NCI-H2196 treated with DMSO at 0.1 percent for 48 hours (cell line): ENCODE measurements around the gene SCN2B.

ENCODE experiments used
- DNase-seq: peaks from one replicate; lab custom pipeline; 2025; ENCODE audit not compliant: unreplicated experiment; lab: John Stamatoyannopoulos, UW

SCN2B gene

GRCh38 chr11:118175993-118176777, at the start of gene SCN2B:
Gene SCN2B, minus strand, starts transcription at chr11:118176639. Its CDS starts 208 bp downstream, at chr11:118176431.
- DNase-seq = no peak

- no peak for DNase-seq
Measured at GRCh38 chr11:118224511-118225188, 48.2 kb upstream of the SCN2B start, which contains the start of gene JAML. Gene JAML, minus strand, starts transcription at chr11:118225011. Its CDS starts 10,145 bp downstream, at chr11:118214866.

- DNase-seq = no peak
Measured at GRCh38 chr11:118223992-118224391, 47.6 kb upstream of the SCN2B start.

- no peak for DNase-seq
Measured at GRCh38 chr11:118223570-118223969, 47.1 kb upstream of the SCN2B start.

- DNase-seq = no peak
Measured at GRCh38 chr11:118222437-118222836, 46.0 kb upstream of the SCN2B start.

- DNase-seq = no peak
Measured at GRCh38 chr11:118221419-118221818, 45.0 kb upstream of the SCN2B start.

- no peak for DNase-seq
Measured at GRCh38 chr11:118219732-118220131, 43.3 kb upstream of the SCN2B start.

GRCh38 chr11:118219244-118219643, 42.8 kb upstream of the SCN2B start:
- DNase-seq = no peak

GRCh38 chr11:118217575-118217974, 41.1 kb upstream of the SCN2B start:
- DNase-seq = no peak

GRCh38 chr11:118216621-118217481, 40.4 kb upstream of the SCN2B start:
- no peak for DNase-seq

GRCh38 chr11:118215765-118216164, 39.3 kb upstream of the SCN2B start:
- no peak for DNase-seq

GRCh38 chr11:118215262-118215661, 38.8 kb upstream of the SCN2B start:
- DNase-seq = no peak

- DNase-seq = no peak
Measured at GRCh38 chr11:118214210-118214914, 37.9 kb upstream of the SCN2B start.

GRCh38 chr11:118213781-118214180, 37.3 kb upstream of the SCN2B start:
- no peak for DNase-seq

GRCh38 chr11:118213201-118213600, 36.8 kb upstream of the SCN2B start:
- DNase-seq = no peak

GRCh38 chr11:118212781-118213191, 36.3 kb upstream of the SCN2B start:
- no peak for DNase-seq

GRCh38 chr11:118212131-118212725, 35.8 kb upstream of the SCN2B start:
- no peak for DNase-seq

- no peak for DNase-seq
Measured at GRCh38 chr11:118211006-118211405, 34.6 kb upstream of the SCN2B start.

- no peak for DNase-seq
Measured at GRCh38 chr11:118210323-118210722, 33.9 kb upstream of the SCN2B start.

- DNase-seq = no peak
Measured at GRCh38 chr11:118209033-118209432, 32.6 kb upstream of the SCN2B start.
